GM19193 (cell line): ENCODE results near the gene SEPTIN10.

ENCODE experiments used
- POLR2A ChIP-seq: IDR thresholded peaks from 4 replicates; pipeline ENCODE4 v1.6.1; 2011; ENCODE audit not compliant: insufficient read depth, insufficient read length; ENCODE audit errors: extremely low read depth

Gene SEPTIN10

GRCh38 chr2:109616184-109616583 is 2.4 kb upstream of the SEPTIN10 start:
- no peak for TF ChIP-seq POLR2A

GRCh38 chr2:109615637-109616144 is 1.9 kb upstream of the SEPTIN10 start:
- TF ChIP-seq POLR2A = no peak

- no peak for TF ChIP-seq POLR2A
These were observed 1.2 kb upstream of the SEPTIN10 start for GRCh38 chr2:109614715-109615636.

- TF ChIP-seq POLR2A = no peak
These were observed 465 bp downstream of the SEPTIN10 start for GRCh38 chr2:109613081-109613921.

- no peak for TF ChIP-seq POLR2A
These were observed 2.2 kb downstream of the SEPTIN10 start for GRCh38 chr2:109611467-109612095.

- no peak for TF ChIP-seq POLR2A
These were observed 4.3 kb downstream of the SEPTIN10 start for GRCh38 chr2:109609352-109610024.

- TF ChIP-seq POLR2A = no peak
These were observed 6.0 kb downstream of the SEPTIN10 start for GRCh38 chr2:109607766-109608165.

- no peak for TF ChIP-seq POLR2A
These were observed 9.2 kb downstream of the SEPTIN10 start for GRCh38 chr2:109604597-109604996.

GRCh38 chr2:109602617-109603188 is 11.1 kb downstream of the SEPTIN10 start:
- no peak for TF ChIP-seq POLR2A

- TF ChIP-seq POLR2A = no peak
These were observed 12.0 kb downstream of the SEPTIN10 start for GRCh38 chr2:109601783-109602182.

- no peak for TF ChIP-seq POLR2A
These were observed 16.5 kb downstream of the SEPTIN10 start for GRCh38 chr2:109597283-109597682.

- no peak for TF ChIP-seq POLR2A
These were observed 18.1 kb downstream of the SEPTIN10 start for GRCh38 chr2:109595644-109596043.

- TF ChIP-seq POLR2A = no peak
These were observed 19.4 kb downstream of the SEPTIN10 start for GRCh38 chr2:109594246-109594885.

- TF ChIP-seq POLR2A = no peak
These were observed 20.9 kb downstream of the SEPTIN10 start for GRCh38 chr2:109592905-109593304.

- no peak for TF ChIP-seq POLR2A
These were observed 22.6 kb downstream of the SEPTIN10 start for GRCh38 chr2:109591206-109591605.
